Astrocyte (in vitro differentiated cells and primary cell): ENCODE measurements around the gene MYO1C. TPM values are rescaled to one million over a fixed set of nuclear protein-coding genes. Genes with fewer than 3 reads are reported as not detected.
A peak's percentile ranks its signal among the peaks of the same experiment; 100 is the strongest.

Source experiments
- DNase-seq: peaks from one replicate; pipeline ENCODE4 v3.0.0-alpha.2; 2010; ENCODE audit warnings: low read depth
- FAIRE-seq: peaks from 2 replicates; lab custom pipeline; 2011; peaks lifted over from hg19 to GRCh38; lab: Jason Lieb, UNC
- H2AFZ ChIP-seq: 2 replicates; pipeline ENCODE4 v1.6.0; 2012; ENCODE audit warnings: low read depth, low read length, inconsistent platforms
- H3K27ac ChIP-seq: 2 replicates; pipeline ENCODE4 v1.5.1; 2011; ENCODE audit warnings: low read depth, low read length, inconsistent platforms
- H3K27me3 ChIP-seq: 2 replicates; pipeline ENCODE4 v1.6.0; 2011; ENCODE audit warnings: low read length, inconsistent platforms; ENCODE audit not compliant: insufficient read depth
- H3K36me3 ChIP-seq: 2 replicates; pipeline ENCODE4 v1.5.1; 2011; ENCODE audit warnings: low read length, inconsistent platforms; ENCODE audit not compliant: insufficient read depth
- H3K4me1 ChIP-seq: 2 replicates; pipeline ENCODE4 v1.5.1; 2011; ENCODE audit warnings: low read length, inconsistent platforms; ENCODE audit not compliant: insufficient read depth
- H3K4me2 ChIP-seq: 2 replicates; pipeline ENCODE4 v1.6.0; 2012; ENCODE audit warnings: low read length, inconsistent platforms
- H3K4me3 ChIP-seq: 2 replicates; pipeline ENCODE4 v1.5.1; 2011; ENCODE audit warnings: low read depth, mild to moderate bottlenecking, low read length, inconsistent platforms; ENCODE audit not compliant: insufficient read depth
- H3K79me2 ChIP-seq: 2 replicates; pipeline ENCODE4 v1.6.0; 2012; ENCODE audit warnings: mild to moderate bottlenecking, low read length, inconsistent platforms; ENCODE audit not compliant: insufficient read depth
- H3K9ac ChIP-seq: 2 replicates; pipeline ENCODE4 v1.6.0; 2012; ENCODE audit warnings: mild to moderate bottlenecking, low read length, inconsistent platforms
- H3K9me3 ChIP-seq: 2 replicates; pipeline ENCODE4 v1.5.1; 2012; ENCODE audit warnings: low read depth, mild to moderate bottlenecking, low read length, inconsistent platforms; ENCODE audit not compliant: insufficient read depth
- H4K20me1 ChIP-seq: 2 replicates; pipeline ENCODE4 v1.6.0; 2012; ENCODE audit warnings: low read length, inconsistent platforms; ENCODE audit not compliant: insufficient read depth
- H3K27ac Mint-ChIP-seq: one replicate; pipeline ENCODE4 v1.8.0; 2021; ENCODE audit warnings: mild to moderate bottlenecking, mixed read lengths; ENCODE audit not compliant: unreplicated experiment
- H3K27me3 Mint-ChIP-seq: one replicate; pipeline ENCODE4 v1.8.0; 2021; ENCODE audit warnings: low read depth, mixed read lengths; ENCODE audit not compliant: unreplicated experiment
- H3K36me3 Mint-ChIP-seq: one replicate; pipeline ENCODE4 v1.8.0; 2021; ENCODE audit warnings: low read depth, mixed read lengths; ENCODE audit not compliant: unreplicated experiment
- H3K4me1 Mint-ChIP-seq: one replicate; pipeline ENCODE4 v1.8.0; 2021; ENCODE audit warnings: low read depth, mixed read lengths; ENCODE audit not compliant: unreplicated experiment
- H3K4me3 Mint-ChIP-seq: one replicate; pipeline ENCODE4 v1.8.0; 2021; ENCODE audit warnings: mild to moderate bottlenecking, moderate library complexity, mixed read lengths; ENCODE audit not compliant: unreplicated experiment
- H3K9me3 Mint-ChIP-seq: one replicate; pipeline ENCODE4 v1.8.0; 2021; ENCODE audit warnings: mild to moderate bottlenecking, mixed read lengths; ENCODE audit not compliant: unreplicated experiment
- EZH2 ChIP-seq: IDR thresholded peaks from 2 replicates; pipeline ENCODE4 v1.6.1; 2012; ENCODE audit warnings: mild to moderate bottlenecking, low read length, inconsistent platforms; ENCODE audit not compliant: insufficient read depth
- total RNA-seq: library from RNA; stranded (reverse); gene quantifications from 2 replicates; pipeline ENCODE4 v1.2.1, GENCODE V29; 2021
- TF ChIP-seq, protein P1 (sequence below): IDR thresholded peaks from 2 replicates; pipeline ENCODE4 v1.5.1; 2011; ENCODE audit warnings: low read depth, mild to moderate bottlenecking, inconsistent platforms, low read length, moderate library complexity; ENCODE audit not compliant: insufficient read depth

Gene MYO1C
- total RNA-seq, 1 donor from 2014 or later = 132 TPM

DNA sequence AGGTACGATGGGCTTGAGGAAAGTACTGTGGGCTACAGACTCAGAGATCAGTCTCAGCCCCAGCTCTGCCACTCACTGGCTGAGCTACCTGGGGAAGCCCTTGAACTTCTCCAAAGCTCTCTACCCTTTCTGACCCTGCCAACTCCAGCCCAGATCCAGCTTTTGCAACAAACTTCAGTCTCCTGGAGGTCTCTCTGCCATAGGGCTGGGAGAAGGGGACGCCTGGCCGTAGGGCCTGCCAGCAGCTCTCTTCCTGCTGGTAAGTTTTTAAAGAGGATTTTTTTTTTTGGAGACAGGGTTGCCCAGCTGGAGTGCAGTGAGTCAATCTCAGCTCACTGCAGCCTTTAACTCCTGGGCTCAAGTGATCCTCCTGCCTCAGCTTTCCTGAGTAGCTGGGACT is 12.4 kb upstream of the MYO1C start:
- Mint-ChIP-seq H3K27ac (no peak overlapping the region), H3K9me3 (no peaks in the 10 kb centered on the region), H3K4me3 (no peak overlapping the region), H3K4me1 (peaks cover 3% of the 10 kb centered on the region), H3K27me3 (peaks cover 5% of the 10 kb centered on the region), H3K36me3 (peaks cover 22% of the 10 kb centered on the region)
- TF ChIP-seq, protein P1, sequence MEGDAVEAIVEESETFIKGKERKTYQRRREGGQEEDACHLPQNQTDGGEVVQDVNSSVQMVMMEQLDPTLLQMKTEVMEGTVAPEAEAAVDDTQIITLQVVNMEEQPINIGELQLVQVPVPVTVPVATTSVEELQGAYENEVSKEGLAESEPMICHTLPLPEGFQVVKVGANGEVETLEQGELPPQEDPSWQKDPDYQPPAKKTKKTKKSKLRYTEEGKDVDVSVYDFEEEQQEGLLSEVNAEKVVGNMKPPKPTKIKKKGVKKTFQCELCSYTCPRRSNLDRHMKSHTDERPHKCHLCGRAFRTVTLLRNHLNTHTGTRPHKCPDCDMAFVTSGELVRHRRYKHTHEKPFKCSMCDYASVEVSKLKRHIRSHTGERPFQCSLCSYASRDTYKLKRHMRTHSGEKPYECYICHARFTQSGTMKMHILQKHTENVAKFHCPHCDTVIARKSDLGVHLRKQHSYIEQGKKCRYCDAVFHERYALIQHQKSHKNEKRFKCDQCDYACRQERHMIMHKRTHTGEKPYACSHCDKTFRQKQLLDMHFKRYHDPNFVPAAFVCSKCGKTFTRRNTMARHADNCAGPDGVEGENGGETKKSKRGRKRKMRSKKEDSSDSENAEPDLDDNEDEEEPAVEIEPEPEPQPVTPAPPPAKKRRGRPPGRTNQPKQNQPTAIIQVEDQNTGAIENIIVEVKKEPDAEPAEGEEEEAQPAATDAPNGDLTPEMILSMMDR = no peak
- no peak for TF ChIP-seq EZH2
- DNase-seq = no peak
- Histone ChIP-seq H3K4me1 (no peaks in the 10 kb centered on the region), H4K20me1 (peaks cover 2% of the 10 kb centered on the region), H3K27ac (no peak overlapping the region), H3K79me2 (no peaks in the 10 kb centered on the region), H2AFZ (no peak overlapping the region), H3K36me3 (peaks cover 3% of the 10 kb centered on the region), H3K9me3 (no peaks in the 10 kb centered on the region), H3K27me3 (no peaks in the 10 kb centered on the region), H3K4me2 (no peak overlapping the region), H3K4me3 (no peak overlapping the region), H3K9ac (no peak overlapping the region)
- FAIRE-seq = no peak

DNA sequence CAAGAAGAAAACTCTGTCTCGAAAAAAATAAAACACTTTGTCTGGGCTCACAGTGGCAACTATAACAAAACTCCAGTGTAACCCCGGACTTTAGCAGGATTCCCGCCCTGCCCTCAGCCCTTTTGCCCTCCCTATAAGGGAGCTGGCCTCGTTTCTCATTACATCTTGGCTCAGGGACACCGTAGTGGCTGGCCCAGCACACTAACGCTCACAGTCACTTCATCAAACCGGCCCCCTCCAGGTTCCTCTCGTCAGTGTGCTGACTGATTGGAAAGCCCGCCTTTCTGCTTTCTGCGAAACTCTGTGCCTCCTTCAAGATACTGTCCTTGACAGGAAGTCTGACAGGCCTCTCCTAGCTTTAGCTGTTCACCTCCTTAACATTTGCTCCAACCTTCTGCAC is 11.2 kb upstream of the MYO1C start:
- Mint-ChIP-seq H3K4me3 (no peak overlapping the region), H3K4me1 (peaks cover 6% of the 10 kb centered on the region), H3K27ac (no peak overlapping the region), H3K9me3 (no peaks in the 10 kb centered on the region), H3K27me3 (peaks cover 5% of the 10 kb centered on the region), H3K36me3 (peaks cover 16% of the 10 kb centered on the region)
- Histone ChIP-seq H3K79me2 (no peaks in the 10 kb centered on the region), H3K4me2 (no peak overlapping the region), H3K9ac (no peak overlapping the region), H3K36me3 (peaks cover 3% of the 10 kb centered on the region), H3K9me3 (no peaks in the 10 kb centered on the region), H2AFZ (no peak overlapping the region), H3K27me3 (no peaks in the 10 kb centered on the region), H3K4me3 (no peak overlapping the region), H4K20me1 (peaks cover 2% of the 10 kb centered on the region), H3K4me1 (no peaks in the 10 kb centered on the region), H3K27ac (no peak overlapping the region)
- no peak for TF ChIP-seq EZH2
- TF ChIP-seq, protein P1 = no peak
- DNase-seq (no peak), FAIRE-seq (no peak)

DNA sequence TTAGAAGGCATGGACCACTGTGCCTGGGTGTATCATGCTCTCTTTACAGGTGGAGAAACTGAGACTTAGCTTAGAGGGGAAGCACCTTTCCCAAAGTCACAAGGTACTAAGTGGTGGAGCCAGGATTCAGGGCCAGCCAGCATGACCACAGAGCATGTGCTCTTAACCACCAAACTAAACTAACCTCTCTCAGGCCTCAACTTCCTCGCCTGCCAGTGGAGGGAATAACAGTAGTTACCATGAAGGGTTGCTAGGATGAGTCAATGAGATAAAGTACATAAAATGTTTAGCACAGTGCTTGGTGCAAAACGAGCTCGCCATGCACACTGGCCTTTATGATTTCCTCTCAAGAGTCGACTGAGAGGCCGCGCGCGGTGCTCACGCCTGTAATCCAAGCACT is 6.4 kb upstream of the MYO1C start:
- no peaks in the 10 kb centered on the region for H3K9me3 Mint-ChIP-seq
- DNase-seq (peak; percentile 79), FAIRE-seq (no peak)
- Histone ChIP-seq H3K27me3 (no peaks in the 10 kb centered on the region), H3K9ac (no peak overlapping the region), H3K36me3 (no peaks in the 10 kb centered on the region), H4K20me1 (no peaks in the 10 kb centered on the region), H3K27ac (no peak overlapping the region), H3K4me2 (no peak overlapping the region), H3K9me3 (no peaks in the 10 kb centered on the region), H3K4me3 (no peak overlapping the region), H3K79me2 (no peaks in the 10 kb centered on the region), H3K4me1 (no peaks in the 10 kb centered on the region), H2AFZ (no peak overlapping the region)
- peaks cover 4% of the 10 kb centered on the region for H3K36me3 Mint-ChIP-seq
- H3K4me3 Mint-ChIP-seq = no peak overlapping the region
- no peak for TF ChIP-seq EZH2
- TF ChIP-seq, protein P1 = no peak
- H3K27me3 Mint-ChIP-seq = no peaks in the 10 kb centered on the region
- peaks cover 7% of the 10 kb centered on the region for H3K4me1 Mint-ChIP-seq
- H3K27ac Mint-ChIP-seq = peak overlapping the region; percentile 72
